Pericardium fibroblast (primary cell): Measurements from ENCODE around the gene IGFBP3. TPM values are rescaled to one million over a fixed set of nuclear protein-coding genes. Genes with fewer than 3 reads are reported as not detected.

Source experiments
- total RNA-seq: library from RNA; depleted of rRNA; stranded (reverse); fragments of >200 nt; gene quantifications from 2 replicates; pipeline ENCODE4 v1.2.3, GENCODE V29; 2015

The IGFBP3 gene, protein sequence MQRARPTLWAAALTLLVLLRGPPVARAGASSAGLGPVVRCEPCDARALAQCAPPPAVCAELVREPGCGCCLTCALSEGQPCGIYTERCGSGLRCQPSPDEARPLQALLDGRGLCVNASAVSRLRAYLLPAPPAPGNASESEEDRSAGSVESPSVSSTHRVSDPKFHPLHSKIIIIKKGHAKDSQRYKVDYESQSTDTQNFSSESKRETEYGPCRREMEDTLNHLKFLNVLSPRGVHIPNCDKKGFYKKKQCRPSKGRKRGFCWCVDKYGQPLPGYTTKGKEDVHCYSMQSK
- 134 and 277 TPM in 2 replicates for total RNA-seq

DNA sequence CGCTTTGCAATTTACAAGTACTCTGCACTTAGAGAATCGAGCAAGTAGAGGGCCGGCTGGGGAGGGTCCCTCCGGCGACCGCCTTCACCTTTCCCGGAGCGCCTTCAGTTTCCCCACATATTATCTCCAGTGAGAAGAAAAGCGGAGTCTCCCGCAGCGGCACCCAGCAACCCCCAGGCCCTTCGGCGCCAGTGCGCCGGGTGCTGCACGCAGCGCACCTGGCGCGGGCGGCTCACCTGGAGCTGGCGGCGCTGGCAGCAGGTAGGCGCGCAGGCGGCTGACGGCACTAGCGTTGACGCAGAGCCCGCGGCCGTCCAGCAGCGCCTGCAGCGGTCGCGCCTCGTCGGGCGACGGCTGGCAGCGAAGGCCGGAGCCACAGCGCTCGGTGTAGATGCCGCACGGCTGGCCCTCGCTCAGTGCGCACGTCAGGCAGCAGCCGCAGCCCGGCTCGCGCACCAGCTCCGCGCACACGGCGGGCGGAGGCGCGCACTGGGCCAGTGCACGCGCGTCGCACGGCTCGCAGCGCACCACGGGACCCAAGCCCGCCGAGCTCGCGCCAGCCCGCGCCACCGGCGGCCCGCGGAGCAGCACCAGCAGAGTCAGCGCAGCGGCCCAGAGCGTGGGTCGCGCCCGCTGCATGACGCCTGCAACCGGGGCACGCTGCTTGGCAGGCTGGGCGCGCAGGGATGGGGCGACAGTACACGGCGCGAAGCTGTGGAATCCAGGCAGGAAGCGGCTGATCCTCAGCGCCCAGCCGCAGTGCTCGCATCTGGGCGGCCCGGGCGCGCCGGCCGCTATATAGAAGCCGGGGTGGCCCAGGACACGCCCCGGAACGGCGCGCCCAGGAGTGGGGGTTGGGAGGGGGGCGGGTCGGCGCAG lies at the start of gene IGFBP3:
Gene IGFBP3, minus strand, starts transcription at position 771 of the 879 bp plus-strand sequence. Its CDS starts 132 bp downstream, at position 639.

DNA sequence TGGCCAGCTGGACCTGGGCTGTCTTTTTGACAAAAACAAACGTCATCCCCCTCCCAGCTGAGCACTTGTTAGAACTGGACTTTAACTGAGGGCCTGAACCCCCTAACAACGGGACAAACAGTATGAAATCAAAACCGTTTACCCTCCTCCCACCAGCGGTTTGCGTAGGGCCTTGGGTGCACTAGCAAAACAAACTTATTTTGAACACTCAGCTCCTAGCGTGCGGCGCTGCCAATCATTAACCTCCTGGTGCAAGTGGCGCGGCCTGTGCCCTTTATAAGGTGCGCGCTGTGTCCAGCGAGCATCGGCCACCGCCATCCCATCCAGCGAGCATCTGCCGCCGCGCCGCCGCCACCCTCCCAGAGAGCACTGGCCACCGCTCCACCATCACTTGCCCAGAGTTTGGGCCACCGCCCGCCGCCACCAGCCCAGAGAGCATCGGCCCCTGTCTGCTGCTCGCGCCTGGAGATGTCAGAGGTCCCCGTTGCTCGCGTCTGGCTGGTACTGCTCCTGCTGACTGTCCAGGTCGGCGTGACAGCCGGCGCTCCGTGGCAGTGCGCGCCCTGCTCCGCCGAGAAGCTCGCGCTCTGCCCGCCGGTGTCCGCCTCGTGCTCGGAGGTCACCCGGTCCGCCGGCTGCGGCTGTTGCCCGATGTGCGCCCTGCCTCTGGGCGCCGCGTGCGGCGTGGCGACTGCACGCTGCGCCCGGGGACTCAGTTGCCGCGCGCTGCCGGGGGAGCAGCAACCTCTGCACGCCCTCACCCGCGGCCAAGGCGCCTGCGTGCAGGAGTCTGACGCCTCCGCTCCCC lies 32.7 kb downstream of the IGFBP3 start, which contains the start of gene IGFBP1:
Gene IGFBP1, plus strand, starts transcription at position 304 of the 808 bp plus-strand sequence. Its CDS starts 165 bp downstream, at position 469.

DNA sequence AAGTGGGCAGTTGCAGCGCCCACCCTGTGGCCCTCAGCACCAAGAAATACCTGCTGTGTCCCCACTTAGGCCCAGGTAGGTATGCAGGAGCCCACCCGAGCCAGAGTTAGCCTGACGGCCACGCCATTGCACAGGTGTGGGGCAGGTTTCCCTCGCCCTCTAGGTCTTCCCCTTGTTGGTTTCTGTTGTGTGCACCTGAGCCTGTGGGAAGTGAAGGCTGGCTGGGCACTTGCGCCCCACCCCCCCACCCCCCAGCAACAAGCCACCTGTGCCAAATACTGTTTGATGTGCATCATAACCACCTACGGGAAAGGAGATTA lies 48.1 kb downstream of the IGFBP3 start, which contains the start of gene CCDC201:
Gene CCDC201, minus strand, starts transcription at position 48 of the 320 bp plus-strand sequence. CDS start 75 bp downstream, outside the sequence.

Other genes with a start within 250 kb of the IGFBP3 start
- gene CCDC201, start 48.2 kb downstream of the IGFBP3 start, total RNA-seq = not detected in 2 replicates
- gene IGFBP1, start 32.8 kb downstream of the IGFBP3 start, total RNA-seq = 0.58 TPM in 1 of 2 replicates, not detected in the other